Esophagus squamous epithelium (tissue), 5 donors: Measurements from ENCODE around the gene KCNK10. TPM values are rescaled to one million over a fixed set of nuclear protein-coding genes. Genes with fewer than 3 reads are reported as not detected.

Source experiments
- DNase-seq: peaks from one replicate; lab custom pipeline; 2025; lab: John Stamatoyannopoulos, UW
- H3K27ac ChIP-seq, 4 donors: fragments of 200-600 bp; sonication (generic); one replicate each; pipeline ENCODE4 v1.5.1; 2016 to 2019; ENCODE audit warnings: mild to moderate bottlenecking in 1 of 4
- H3K27me3 ChIP-seq, 4 donors: fragments of 200-600 bp; sonication (generic); 1 replicate in 3 of 4; 2 replicates in 1 of 4; pipeline versions ENCODE4 v1.5.1 to v1.6.0; 2017 to 2021; ENCODE audit warnings: antibody characterized with exemption in 1 of 4
- H3K36me3 ChIP-seq, 3 donors: fragments of 200-600 bp; sonication (generic); one replicate each; pipeline ENCODE4 v1.5.1; 2016 to 2019
- H3K4me1 ChIP-seq, 3 donors: fragments of 200-600 bp; sonication (generic); one replicate each; pipeline ENCODE4 v1.5.1; 2017 to 2019
- H3K4me3 ChIP-seq, 4 donors: fragments of 200-600 bp; sonication (generic); 1 replicate in 3 of 4; 2 replicates in 1 of 4; pipeline ENCODE4 v1.5.1; 2016 to 2019; ENCODE audit warnings: mild to moderate bottlenecking in 2 of 4, moderate library complexity in 1 of 4
- H3K9me3 ChIP-seq, 3 donors: fragments of 200-600 bp; sonication (generic); one replicate each; pipeline ENCODE4 v1.5.1; 2016 to 2019
- CTCF ChIP-seq, 6 experiments: fragments of 450-650 bp in 4 of 6; fragments of 200-600 bp in 2 of 6; sonication (generic) in 2 of 6; IDR thresholded peaks; one replicate each; pipeline ENCODE4 v1.5.1; 2016 to 2019; ENCODE audit warnings: antibody characterized with exemption in 6 of 6, mild to moderate bottlenecking in 4 of 6, moderate library complexity in 4 of 6
- POLR2A ChIP-seq, 4 donors: fragments of 450-650 bp; IDR thresholded peaks; one replicate each; pipeline ENCODE4 v1.6.1; 2017; ENCODE audit warnings: antibody characterized with exemption in 4 of 4, mild to moderate bottlenecking in 4 of 4, moderate library complexity in 3 of 4
- WGBS, 2 donors: methylation state at CpG; one replicate each; pipeline ENCODE4 v1.1.5; 2018; 5-methylcytosine and 5-hydroxymethylcytosine counted together
- intact Hi-C: fragments of 100-400 bp; cut with DNase I; formaldehyde crosslinking; loops from one replicate; pipeline ENCODE4 v1.15.0; 2022
- total RNA-seq, 4 donors: library from RNA; depleted of rRNA; stranded (reverse); fragments of >200 nt; gene quantifications; one replicate each; pipeline ENCODE4 v1.1.0, GENCODE V29; 2016
- donor health status: DM: yes; HTN: yes; CAD: no.

KCNK10 gene
- total RNA-seq, 4 donors from 2014 or later = 0.57 to 4.7 (median 1.5) TPM

GRCh38 chr14:88359500-88359899 lies 36.4 kb upstream of the KCNK10 start:
- intact Hi-C loops = no loop called here
- DNase-seq = no peak
- Histone ChIP-seq H3K4me3 (no peak overlapping the region), H3K36me3 (no peaks in the 10 kb centered on the region), H3K27me3 (peaks cover 0 to 7% (median 0%) of the 10 kb centered on the region in 4 donors), H3K4me1 (no peaks in the 10 kb centered on the region), H3K27ac (no peak overlapping the region), H3K9me3 (no peaks in the 10 kb centered on the region)
- 66 to 69% methylated on average over 2 of the region's 2 CpGs for WGBS, 2 donors
- TF ChIP-seq POLR2A (IDR thresholded peaks at IDR 0.05) = no peak
- TF ChIP-seq CTCF (IDR thresholded peaks at IDR 0.05) = no peak

GRCh38 chr14:88354358-88354757 lies 31.3 kb upstream of the KCNK10 start:
- no peak overlapping the region for H3K27ac ChIP-seq
- no peaks in the 10 kb centered on the region for H3K9me3 ChIP-seq
- DNase-seq = no peak
- no peaks in the 10 kb centered on the region for H3K27me3 ChIP-seq
- no peaks in the 10 kb centered on the region for H3K36me3 ChIP-seq
- WGBS, 2 donors = 64 to 89% methylated on average over 2 to 3 of the region's 3 CpGs
- TF ChIP-seq CTCF (IDR thresholded peaks at IDR 0.05) (no peak), POLR2A (IDR thresholded peaks at IDR 0.05) (no peak)
- no peaks in the 10 kb centered on the region for H3K4me1 ChIP-seq
- no peak overlapping the region for H3K4me3 ChIP-seq
- intact Hi-C loops = no loop called here

GRCh38 chr14:88352698-88353097 lies 29.6 kb upstream of the KCNK10 start:
- no peak for DNase-seq
- no peak for TF ChIP-seq CTCF (IDR thresholded peaks at IDR 0.05)
- TF ChIP-seq POLR2A (IDR thresholded peaks at IDR 0.05) = no peak
- Histone ChIP-seq H3K4me3 (no peak overlapping the region), H3K27me3 (no peaks in the 10 kb centered on the region), H3K27ac (no peak overlapping the region), H3K4me1 (no peaks in the 10 kb centered on the region), H3K9me3 (no peaks in the 10 kb centered on the region), H3K36me3 (no peaks in the 10 kb centered on the region)
- 52 to 62% methylated on average over 3 of the region's 3 CpGs for WGBS, 2 donors
- intact Hi-C loops = no loop called here

GRCh38 chr14:88351966-88352691 lies 29.1 kb upstream of the KCNK10 start:
- DNase-seq = no peak
- Histone ChIP-seq H3K27ac (no peak overlapping the region), H3K36me3 (no peaks in the 10 kb centered on the region), H3K9me3 (no peaks in the 10 kb centered on the region), H3K4me3 (no peak overlapping the region), H3K27me3 (no peaks in the 10 kb centered on the region), H3K4me1 (no peaks in the 10 kb centered on the region)
- intact Hi-C loops = no loop called here
- TF ChIP-seq POLR2A (IDR thresholded peaks at IDR 0.05) (no peak), CTCF (IDR thresholded peaks at IDR 0.05) (no peak)
- WGBS, 2 donors = 51 to 60% methylated on average over 3 to 4 of the region's 4 CpGs

GRCh38 chr14:88348546-88348945 lies 25.5 kb upstream of the KCNK10 start:
- no peaks in the 10 kb centered on the region for H3K9me3 ChIP-seq
- no peaks in the 10 kb centered on the region for H3K4me1 ChIP-seq
- no peak overlapping the region for H3K27ac ChIP-seq
- no peaks in the 10 kb centered on the region for H3K27me3 ChIP-seq
- TF ChIP-seq CTCF (IDR thresholded peaks at IDR 0.05) (no peak), POLR2A (IDR thresholded peaks at IDR 0.05) (no peak)
- WGBS, 2 donors = 56 to 64% methylated on average over 3 of the region's 3 CpGs
- no peak for DNase-seq
- H3K36me3 ChIP-seq = no peaks in the 10 kb centered on the region
- no peak overlapping the region for H3K4me3 ChIP-seq
- intact Hi-C loops = no loop called here
